Mesodermal cell (in vitro differentiated cells): ENCODE measurements around the gene UVRAG.

ENCODE experiments used
- H3K27ac ChIP-seq: 2 replicates; pipeline ENCODE4 v1.7.0; 2013; ENCODE audit warnings: mild to moderate bottlenecking, low read depth, low read length, moderate library complexity; ENCODE audit not compliant: severe bottlenecking
- H3K36me3 ChIP-seq: 2 replicates; pipeline ENCODE4 v1.7.1; 2013; ENCODE audit warnings: mild to moderate bottlenecking, low read length, moderate library complexity; ENCODE audit not compliant: control insufficient read depth, insufficient read depth
- H3K4me1 ChIP-seq: one replicate; pipeline ENCODE4 v1.7.1; 2013; ENCODE audit warnings: mild to moderate bottlenecking, low read length; ENCODE audit not compliant: insufficient read depth, control insufficient read depth, poor library complexity, severe bottlenecking
- H3K4me3 ChIP-seq: 2 replicates; pipeline ENCODE4 v1.7.0; 2013; ENCODE audit warnings: low read length, control low read depth, mild to moderate bottlenecking; ENCODE audit not compliant: insufficient read depth, poor library complexity, severe bottlenecking; ENCODE audit errors: extremely low read depth
- H3K9me3 ChIP-seq: 2 replicates; pipeline ENCODE4 v1.7.1; 2013; ENCODE audit warnings: mild to moderate bottlenecking, low read length, moderate library complexity; ENCODE audit not compliant: control insufficient read depth
- WGBS, 2 experiments: methylation state at CpG; one replicate each; pipeline ENCODE4 v1.1.5; 2013; ENCODE audit warnings: missing lambda C conversion rate in 2 of 2; ENCODE audit not compliant: insufficient coverage in 2 of 2; 5-methylcytosine and 5-hydroxymethylcytosine counted together

The UVRAG gene

DNA sequence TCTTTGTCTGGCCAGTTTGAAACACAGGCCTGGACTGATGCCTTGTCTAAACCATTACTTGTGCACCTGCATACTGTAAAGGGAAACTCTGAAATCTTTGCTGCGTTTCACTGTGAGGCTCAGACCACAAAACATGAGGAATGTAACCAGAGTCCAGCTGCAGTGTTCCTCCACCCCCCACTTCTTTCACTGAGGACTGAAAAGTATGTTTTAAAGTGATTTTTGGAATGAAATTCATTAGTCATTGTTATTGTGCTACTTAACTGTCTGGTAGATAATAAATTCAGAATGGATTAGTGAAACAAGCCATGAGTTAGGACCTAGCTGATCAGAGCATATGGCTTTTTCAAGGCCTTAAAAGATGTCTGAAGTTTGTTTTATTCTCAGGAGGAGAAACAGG lies 210.1 kb downstream of the UVRAG start:
- Histone ChIP-seq H3K4me3 (no peak overlapping the region), H3K4me1 (peaks cover 1% of the 10 kb centered on the region), H3K9me3 (peaks cover 10% of the 10 kb centered on the region), H3K27ac (no peak overlapping the region), H3K36me3 (no peaks in the 10 kb centered on the region)
- WGBS, 2 experiments = 100% methylated on average over 1 of the region's 1 CpG; no CpG with 5 or more reads in 1 of the 2 experiments

DNA sequence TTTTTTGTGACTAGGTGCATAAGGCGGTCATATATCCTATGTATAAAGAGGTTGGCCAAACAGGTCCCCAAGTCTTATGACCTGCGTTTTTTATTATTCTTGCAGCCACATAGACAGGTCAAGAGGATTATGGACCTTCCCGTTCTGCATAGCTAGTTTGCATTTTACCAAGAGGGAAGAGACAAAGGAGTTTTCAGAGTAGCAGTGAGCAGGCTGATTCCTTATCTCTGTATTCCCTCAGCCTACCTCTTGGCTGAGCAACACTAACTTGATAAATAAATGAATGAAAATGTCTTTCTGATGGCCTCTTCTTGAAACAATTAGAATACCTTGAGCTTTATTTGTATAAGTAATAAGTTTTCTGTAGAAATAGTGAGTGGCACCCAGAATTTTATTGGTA lies 210.8 kb downstream of the UVRAG start:
- Histone ChIP-seq H3K27ac (no peak overlapping the region), H3K36me3 (no peaks in the 10 kb centered on the region)

DNA sequence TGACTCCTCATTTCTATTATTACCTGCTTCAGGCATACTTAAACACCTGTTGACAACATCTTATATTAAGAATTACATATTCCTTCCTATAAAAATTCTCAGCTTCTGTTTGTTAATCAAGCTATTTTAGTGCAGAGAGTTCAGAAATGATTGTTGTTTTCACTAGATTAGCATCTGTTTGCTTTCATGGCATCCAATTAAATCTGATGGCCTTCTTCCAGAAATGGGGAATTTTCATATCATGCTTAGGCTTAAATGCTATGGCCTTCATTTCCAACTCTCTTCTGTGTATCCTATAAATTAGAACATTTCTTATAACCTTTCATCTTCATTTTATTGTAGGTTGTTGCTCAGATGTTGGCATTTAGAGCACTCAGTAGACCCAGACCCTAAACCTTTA lies 211.3 kb downstream of the UVRAG start:
- Histone ChIP-seq H3K4me3 (no peak overlapping the region), H3K27ac (no peak overlapping the region), H3K36me3 (no peaks in the 10 kb centered on the region), H3K4me1 (peaks cover 11% of the 10 kb centered on the region), H3K9me3 (peaks cover 10% of the 10 kb centered on the region)

More for the DNA sequence above, 210.8 kb downstream of the UVRAG start:
- Histone ChIP-seq H3K4me1 (peaks cover 7% of the 10 kb centered on the region), H3K9me3 (peaks cover 10% of the 10 kb centered on the region), H3K4me3 (no peak overlapping the region)
- 89% methylated on average over 1 of the region's 3 CpGs; no CpG with 5 or more reads in 1 of the 2 experiments for WGBS, 2 experiments

DNA sequence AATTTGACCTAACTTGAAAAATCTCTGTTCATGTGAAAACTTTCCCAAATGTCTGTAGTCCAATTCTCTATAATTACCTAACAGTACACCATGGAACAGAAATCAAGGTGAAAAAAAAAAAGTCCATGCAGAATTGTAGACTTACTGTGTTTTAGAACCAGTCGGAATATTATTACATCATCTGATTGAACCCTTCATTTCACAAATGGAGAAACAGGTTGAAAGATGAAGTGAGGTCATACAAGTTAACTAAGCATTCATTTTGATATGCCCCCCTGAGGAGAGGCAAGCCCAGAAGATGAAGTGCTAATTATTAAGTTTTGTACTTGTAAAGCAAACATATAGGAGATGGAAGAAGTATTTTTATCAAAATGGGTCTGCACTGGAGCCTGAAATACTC lies 211.9 kb downstream of the UVRAG start:
- no CpG with 5 or more reads among the region's 1 CpG for WGBS, 2 experiments
- peaks cover 11% of the 10 kb centered on the region for H3K4me1 ChIP-seq
- H3K4me3 ChIP-seq = no peak overlapping the region
- H3K27ac ChIP-seq = no peak overlapping the region
- H3K9me3 ChIP-seq = peaks cover 10% of the 10 kb centered on the region
- no peaks in the 10 kb centered on the region for H3K36me3 ChIP-seq

DNA sequence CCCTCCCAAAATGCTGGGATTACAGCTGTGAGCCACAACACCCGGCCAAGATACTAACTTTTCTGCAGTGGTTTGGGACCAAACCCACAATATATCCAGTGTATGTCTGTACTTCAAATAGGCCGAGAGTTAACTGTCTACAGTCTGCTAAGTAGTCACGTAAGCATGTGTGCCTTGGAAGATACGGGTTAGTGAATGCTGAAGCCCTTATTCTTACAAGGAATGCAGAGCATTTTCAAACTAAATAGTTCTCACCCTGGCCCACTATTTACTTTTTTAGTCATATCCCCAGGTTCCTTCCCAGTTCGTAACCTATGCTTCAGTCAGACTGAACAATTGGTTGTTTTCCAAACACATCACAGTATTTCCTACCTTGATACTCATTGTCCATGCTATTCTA lies 215.3 kb downstream of the UVRAG start:
- Histone ChIP-seq H3K4me1 (peaks cover 11% of the 10 kb centered on the region), H3K27ac (no peak overlapping the region), H3K36me3 (no peaks in the 10 kb centered on the region), H3K4me3 (no peak overlapping the region), H3K9me3 (peaks cover 10% of the 10 kb centered on the region)
- WGBS, 2 experiments = 89 to 92% methylated on average over 3 to 5 of the region's 5 CpGs

DNA sequence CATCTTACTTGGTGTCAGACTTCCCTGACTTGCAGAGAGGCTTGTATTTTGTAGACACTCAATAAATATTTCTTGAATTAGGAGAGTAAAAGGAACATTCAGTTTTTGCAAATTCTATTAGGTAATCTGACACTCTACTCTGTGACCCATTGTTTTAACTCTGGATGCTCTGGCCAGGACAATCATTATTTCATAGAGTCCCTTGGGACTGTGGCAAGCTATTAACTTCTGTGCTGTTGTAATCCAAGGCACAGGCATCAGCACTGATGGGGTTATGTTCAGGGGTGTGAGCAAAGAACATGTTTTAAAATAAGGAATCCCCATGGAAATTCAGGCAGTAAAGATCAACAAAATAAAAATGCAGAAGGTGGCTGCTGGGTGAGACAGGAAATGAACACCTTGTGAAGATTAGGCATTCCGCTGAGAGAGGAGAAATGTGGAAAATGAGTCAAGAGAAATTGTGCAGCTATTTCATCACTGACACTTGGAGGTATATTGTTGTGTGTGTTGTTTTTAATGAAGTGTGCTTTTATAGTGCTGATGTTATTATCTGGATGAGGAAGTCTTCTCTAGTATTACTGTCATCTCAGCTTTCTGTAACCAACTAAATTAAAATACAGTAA lies 216.1 kb downstream of the UVRAG start:
- Histone ChIP-seq H3K36me3 (no peaks in the 10 kb centered on the region), H3K4me1 (peaks cover 11% of the 10 kb centered on the region), H3K27ac (no peak overlapping the region), H3K4me3 (no peak overlapping the region), H3K9me3 (peaks cover 10% of the 10 kb centered on the region)
- 90 to 100% methylated on average over 1 of the region's 1 CpG for WGBS, 2 experiments

DNA sequence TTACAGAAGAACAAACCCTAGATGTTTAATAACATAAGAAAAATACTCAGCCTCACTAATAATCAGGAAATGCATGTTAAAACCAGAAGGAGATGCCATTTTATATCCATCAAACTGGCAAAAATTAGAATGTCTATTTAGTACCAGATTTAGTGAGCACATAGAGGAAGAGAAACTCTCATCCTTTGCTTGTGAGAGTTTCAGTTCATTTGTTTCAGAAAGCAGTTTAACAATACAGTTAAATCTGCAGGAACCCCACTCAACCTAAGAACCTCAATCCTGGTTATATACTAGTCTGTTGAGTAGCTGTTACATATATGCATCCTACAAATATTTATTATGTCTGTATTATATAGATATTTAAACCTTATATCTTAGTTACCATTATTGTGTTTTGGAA lies 218.7 kb downstream of the UVRAG start:
- H3K4me1 ChIP-seq = peaks cover 11% of the 10 kb centered on the region
- H3K4me3 ChIP-seq = no peak overlapping the region
- no peaks in the 10 kb centered on the region for H3K36me3 ChIP-seq
- H3K27ac ChIP-seq = no peak overlapping the region
- H3K9me3 ChIP-seq = peaks cover 8% of the 10 kb centered on the region

DNA sequence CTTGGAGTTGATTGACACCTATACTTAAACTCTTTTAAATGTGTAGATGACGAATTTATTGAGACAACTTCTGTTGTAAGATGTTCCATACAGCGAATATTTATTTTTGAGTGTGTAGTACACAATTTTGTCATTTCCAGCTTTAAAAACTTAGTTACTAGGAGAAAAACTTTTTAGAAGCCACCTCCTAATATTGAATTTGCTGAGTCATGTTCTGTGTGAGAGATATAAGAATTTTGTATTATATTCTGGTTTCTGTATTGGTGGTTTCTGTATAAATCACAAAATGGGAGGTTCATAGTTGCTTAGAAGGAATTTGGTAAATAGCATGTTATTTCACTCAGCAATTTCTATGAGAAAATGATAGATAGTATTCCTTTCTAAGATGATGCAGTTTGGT lies 220.0 kb downstream of the UVRAG start:
- H3K9me3 ChIP-seq = no peaks in the 10 kb centered on the region
- WGBS, 2 experiments = no CpG with 5 or more reads among the region's 2 CpGs
- peaks cover 11% of the 10 kb centered on the region for H3K4me1 ChIP-seq
- H3K36me3 ChIP-seq = no peaks in the 10 kb centered on the region
- no peak overlapping the region for H3K27ac ChIP-seq
- no peak overlapping the region for H3K4me3 ChIP-seq

DNA sequence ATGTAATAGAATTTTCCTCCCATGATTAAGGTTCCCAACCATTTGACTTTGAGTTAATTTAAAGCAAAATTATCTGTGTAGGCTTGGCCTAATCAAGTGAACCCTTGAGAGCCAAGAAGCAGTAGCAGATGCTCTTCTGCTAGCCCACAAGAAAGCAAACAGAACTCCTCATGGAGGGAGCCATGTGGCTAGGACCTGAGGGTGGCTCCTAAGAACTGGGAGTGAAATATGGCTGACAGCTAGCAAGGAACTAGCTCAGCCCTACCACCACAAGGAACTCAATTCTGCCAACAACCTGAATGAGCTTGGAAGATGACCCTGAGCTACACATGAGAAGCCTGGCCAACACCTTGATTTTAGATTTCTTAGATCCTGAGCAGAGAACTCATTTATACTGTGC lies 223.6 kb downstream of the UVRAG start:
- Histone ChIP-seq H3K36me3 (no peaks in the 10 kb centered on the region), H3K4me3 (no peak overlapping the region), H3K9me3 (no peaks in the 10 kb centered on the region), H3K4me1 (peaks cover under 1% of the 10 kb centered on the region), H3K27ac (no peak overlapping the region)

DNA sequence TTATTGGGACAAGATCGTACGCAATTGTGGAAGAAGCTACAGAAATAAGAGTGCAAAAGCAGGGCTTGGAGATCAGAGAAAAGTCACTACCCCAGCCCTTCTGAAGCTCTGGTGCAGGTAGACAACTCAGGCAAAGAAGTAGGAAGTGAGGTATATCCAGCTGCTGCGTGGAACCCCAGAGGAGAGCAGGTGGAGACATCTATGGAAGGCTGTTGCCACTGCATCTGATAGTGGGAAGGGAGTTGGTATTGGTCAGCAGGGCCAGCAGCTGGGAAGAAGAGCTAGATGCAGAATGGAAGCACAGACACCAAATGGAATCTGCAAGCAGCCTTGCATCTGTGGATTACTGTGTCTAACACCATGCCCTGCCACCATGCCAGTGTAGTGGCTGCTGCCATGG lies 226.2 kb downstream of the UVRAG start:
- H3K4me3 ChIP-seq = no peak overlapping the region
- 88 to 98% methylated on average over 3 of the region's 3 CpGs for WGBS, 2 experiments
- peaks cover 3% of the 10 kb centered on the region for H3K36me3 ChIP-seq
- peaks cover 4% of the 10 kb centered on the region for H3K4me1 ChIP-seq
- no peak overlapping the region for H3K27ac ChIP-seq
- H3K9me3 ChIP-seq = no peaks in the 10 kb centered on the region

DNA sequence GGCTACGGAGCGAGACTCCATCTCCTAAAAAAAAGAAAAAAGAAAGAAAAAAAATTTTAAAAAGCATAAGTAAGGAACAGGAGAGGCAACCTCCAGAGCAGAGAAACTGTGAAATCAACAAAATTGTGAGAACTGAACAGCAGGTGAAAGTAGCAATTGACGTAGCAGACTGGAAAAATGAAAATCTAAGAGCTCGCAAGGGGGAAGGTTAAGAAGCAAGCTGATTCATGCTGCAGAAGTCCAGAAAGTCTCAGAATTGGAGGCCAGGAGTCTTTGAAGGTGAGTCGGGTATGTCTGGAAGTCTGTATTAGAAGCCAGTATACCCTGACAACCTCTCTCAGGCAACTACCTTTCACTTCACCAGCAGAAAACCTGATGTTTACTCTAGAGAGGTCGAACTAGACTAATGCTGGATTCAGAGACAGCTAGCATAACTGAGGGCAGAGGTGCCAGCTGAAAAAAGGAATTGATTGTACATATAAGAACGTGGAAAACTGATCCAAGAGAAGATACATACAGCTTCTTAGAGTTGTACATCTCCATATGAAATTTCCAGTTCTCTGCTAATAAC lies 229.8 kb downstream of the UVRAG start:
- Histone ChIP-seq H3K4me3 (no peak overlapping the region), H3K9me3 (peaks cover 13% of the 10 kb centered on the region), H3K27ac (no peak overlapping the region), H3K4me1 (peaks cover 4% of the 10 kb centered on the region), H3K36me3 (peaks cover 3% of the 10 kb centered on the region)
- 88 to 96% methylated on average over 2 to 3 of the region's 7 CpGs for WGBS, 2 experiments
